GM12891 (cell line): ENCODE results near the gene KNDC1.

Experiments used
- DNase-seq: peaks from one replicate; pipeline ENCODE4 v3.0.0; 2011; ENCODE audit warnings: low spot score; ENCODE audit not compliant: insufficient read length
- FAIRE-seq: peaks from 2 replicates; lab custom pipeline; 2011; peaks lifted over from hg19 to GRCh38; lab: Jason Lieb, UNC
- PAX5 ChIP-seq: IDR thresholded peaks from 2 replicates; pipeline ENCODE4 v1.6.1; 2011; ENCODE audit warnings: low read length, moderate library complexity, mild to moderate bottlenecking; ENCODE audit not compliant: insufficient read depth, severe bottlenecking
- POLR2A ChIP-seq: IDR thresholded peaks from 2 replicates; pipeline ENCODE4 v1.6.1; 2011; ENCODE audit warnings: low read depth, low read length, control low read depth
- POLR2AphosphoS5 ChIP-seq: IDR thresholded peaks from 2 replicates; pipeline ENCODE4 v1.6.1; 2011; ENCODE audit warnings: low read depth, low read length, control low read depth
- POU2F2 ChIP-seq: IDR thresholded peaks from 2 replicates; pipeline ENCODE4 v1.6.1; 2011; ENCODE audit warnings: low read depth, mild to moderate bottlenecking, control low read depth, low read length, moderate library complexity
- SPI1 ChIP-seq: IDR thresholded peaks from 2 replicates; pipeline ENCODE4 v1.6.1; 2011; ENCODE audit warnings: low read depth, low read length, control low read depth
- TAF1 ChIP-seq: IDR thresholded peaks from 2 replicates; pipeline ENCODE4 v1.6.1; 2011; ENCODE audit warnings: low read depth, low read length, control low read depth

KNDC1 gene

DNA sequence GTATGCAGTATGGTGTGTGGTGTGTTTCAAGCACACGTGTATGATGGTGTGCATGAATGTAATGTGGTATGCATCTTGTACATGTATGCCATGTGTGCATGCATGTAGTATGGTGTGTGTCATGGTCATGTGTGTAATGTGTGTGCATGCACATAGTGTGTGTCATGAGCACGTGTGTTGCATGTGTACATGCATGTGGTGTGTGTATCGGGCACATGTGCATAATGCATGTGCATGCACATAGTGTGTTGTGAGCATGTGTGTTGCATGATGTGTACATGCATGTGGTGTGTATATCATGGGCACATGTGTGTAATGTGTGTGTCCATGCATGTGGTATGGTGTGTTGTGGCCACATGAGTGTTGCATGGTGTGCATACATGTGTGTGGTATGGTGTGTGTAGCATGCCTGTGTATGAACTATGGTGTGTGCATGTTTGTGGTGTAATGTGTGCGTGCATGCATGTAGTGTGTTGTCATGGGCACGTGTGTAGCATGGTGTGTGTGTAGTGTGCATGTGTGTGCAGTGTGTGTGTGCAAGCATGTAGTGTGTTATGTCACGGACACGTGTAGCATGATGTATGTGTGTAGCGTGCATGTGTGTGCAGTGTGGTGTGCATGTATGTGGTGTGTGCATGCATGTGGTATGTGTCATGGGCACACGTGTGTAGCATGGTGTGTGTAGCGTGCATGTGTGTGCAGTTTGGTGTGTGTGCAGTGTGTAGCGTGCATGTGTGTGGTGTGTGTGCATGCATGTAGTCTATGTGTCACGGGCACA lies 17.6 kb downstream of the KNDC1 start:
- TF ChIP-seq POLR2A = no peak
- TF ChIP-seq TAF1 = no peak
- no peak for TF ChIP-seq SPI1
- peak; percentile 74 for FAIRE-seq

DNA sequence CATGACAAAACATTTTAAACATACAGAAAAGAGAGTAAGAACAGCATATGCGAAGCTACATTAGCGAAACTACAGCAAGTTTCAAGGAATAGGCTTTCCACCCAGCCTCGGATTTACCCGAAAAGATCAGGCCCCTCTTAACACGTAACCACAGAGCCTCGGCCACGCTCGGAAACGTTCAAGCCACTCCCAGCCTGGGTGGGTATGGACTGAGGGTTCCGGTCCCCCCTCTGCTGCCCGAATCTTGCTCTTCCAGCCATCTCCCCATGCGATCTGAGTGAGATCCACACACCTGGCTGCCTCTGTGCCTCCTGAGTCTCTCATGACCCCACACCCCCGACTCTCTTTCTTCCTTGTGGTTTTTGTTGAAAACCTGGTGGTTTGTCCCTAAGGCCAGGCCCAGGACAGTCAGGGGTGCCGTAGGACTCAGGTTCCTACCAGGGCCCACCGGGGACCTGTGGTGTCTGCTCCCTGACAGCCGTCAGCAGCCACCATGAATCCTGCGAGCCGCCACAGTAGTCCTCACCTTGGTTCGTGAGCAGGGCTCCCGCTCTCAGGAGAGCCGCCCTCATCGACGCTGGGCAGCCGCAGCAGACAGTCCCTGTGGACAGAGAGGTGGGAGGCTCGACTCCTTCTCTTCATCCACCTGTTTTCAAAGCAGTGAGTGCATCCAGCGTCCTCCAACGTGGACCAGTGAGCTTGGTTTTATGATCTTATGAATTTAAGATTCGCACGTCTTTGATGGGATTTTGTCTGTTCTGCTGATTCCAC lies 18.5 kb downstream of the KNDC1 start:
- FAIRE-seq (no peak), DNase-seq (no peak)
- TF ChIP-seq TAF1 (no peak), POLR2A (no peak), SPI1 (no peak), POLR2AphosphoS5 (no peak), POU2F2 (no peak), PAX5 (no peak)

More for the DNA sequence above, 17.6 kb downstream of the KNDC1 start:
- DNase-seq = no peak

GRCh38 chr10:133179128-133179520 lies 19.1 kb downstream of the KNDC1 start:
- FAIRE-seq (no peak), DNase-seq (no peak)
- TF ChIP-seq POLR2AphosphoS5 (no peak), PAX5 (no peak), TAF1 (no peak), POLR2A (no peak), POU2F2 (no peak), SPI1 (no peak)

- DNase-seq (no peak), FAIRE-seq (no peak)
- no peak for TF ChIP-seq POU2F2
- TF ChIP-seq POLR2A = no peak
These were observed 19.6 kb downstream of the KNDC1 start for GRCh38 chr10:133179651-133180050.

GRCh38 chr10:133180192-133180964 lies 20.4 kb downstream of the KNDC1 start:
- FAIRE-seq (no peak), DNase-seq (no peak)
- TF ChIP-seq SPI1 (no peak), TAF1 (no peak), PAX5 (no peak), POLR2AphosphoS5 (no peak), POLR2A (no peak)

GRCh38 chr10:133180965-133181639 lies 21.1 kb downstream of the KNDC1 start:
- TF ChIP-seq POLR2AphosphoS5 (no peak), TAF1 (no peak), POLR2A (no peak), SPI1 (no peak), POU2F2 (no peak), PAX5 (no peak)
- FAIRE-seq (no peak), DNase-seq (no peak)

DNA sequence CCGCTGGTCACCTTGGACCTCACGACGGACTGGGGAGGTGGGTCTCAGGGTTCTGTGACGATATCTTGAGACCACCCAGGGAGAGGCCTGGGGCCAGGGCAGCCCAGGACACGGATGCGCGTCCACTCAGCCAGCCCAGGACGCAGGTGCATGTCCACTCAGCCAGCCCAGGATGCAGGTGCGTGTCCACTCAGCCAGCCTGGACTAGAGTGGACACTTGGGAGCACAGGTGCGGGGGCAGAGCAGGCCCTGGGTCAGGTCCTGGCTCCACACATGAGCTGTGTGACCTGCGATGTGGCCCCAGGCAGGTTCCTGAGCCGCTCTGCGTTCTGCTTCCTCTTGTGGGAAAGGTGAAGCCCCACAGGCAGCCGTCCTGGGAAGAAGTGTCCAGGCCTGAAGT lies 22.2 kb downstream of the KNDC1 start:
- no peak for DNase-seq
- TF ChIP-seq POLR2A (no peak), POU2F2 (no peak), SPI1 (no peak), POLR2AphosphoS5 (no peak), PAX5 (no peak), TAF1 (no peak)
- FAIRE-seq = no peak

GRCh38 chr10:133182791-133183645 lies 23.0 kb downstream of the KNDC1 start:
- FAIRE-seq (no peak), DNase-seq (no peak)
- no peak for TF ChIP-seq POU2F2
- TF ChIP-seq TAF1 = no peak
- no peak for TF ChIP-seq POLR2A
- no peak for TF ChIP-seq SPI1
- TF ChIP-seq POLR2AphosphoS5 = no peak
- no peak for TF ChIP-seq PAX5
